ENCODE results near the gene HOXA4.

The HOXA4 gene

GRCh38 chr7:27130540-27131389 is at the start of gene HOXA4:
Gene HOXA4 (minus strand): TSS chr7:27130757. CDS start chr7:27130733, 24 bp downstream.
- Histone ChIP-seq H3K36me3 (replicated peaks) (peaks cover 14% of the 10 kb centered on the region; the same call in 1 of the 2 replicates), H3K9me3 (no peaks in the 10 kb centered on the region), H3K4me3 (no peak within 1 kb of the TSS), H3K27me3 (ENCODE audit: low read depth) (no peaks in the 10 kb centered on the region), H3K4me1 (peaks cover 17% of the 10 kb centered on the region)
- no peak for DNase-seq (ENCODE audit: low spot score in 2 of 2)
- in situ Hi-C loops (cut with MboI; ENCODE audit: low sequenced_read_pairs), result no loop called here

- peak; percentile 76 to 92 for DNase-seq (ENCODE audit: low spot score in 2 of 2)
- in situ Hi-C loops (cut with MboI; ENCODE audit: low sequenced_read_pairs), result no loop called here
- Histone ChIP-seq H3K9me3 (no peaks in the 10 kb centered on the region), H3K36me3 (replicated peaks) (peaks cover 12% of the 10 kb centered on the region), H3K4me3 (peak overlapping the region; percentile 26), H3K27me3 (ENCODE audit: low read depth) (no peaks in the 10 kb centered on the region), H3K4me1 (peaks cover 24% of the 10 kb centered on the region)
Measured at GRCh38 chr7:27179503-27180430, 49.2 kb upstream of the HOXA4 start.

GRCh38 chr7:27179030-27179429 is 48.5 kb upstream of the HOXA4 start:
- no peaks in the 10 kb centered on the region for H3K27me3 ChIP-seq (ENCODE audit: low read depth)
- peaks cover 12% of the 10 kb centered on the region for H3K36me3 ChIP-seq (replicated peaks)
- DNase-seq (ENCODE audit: low spot score in 2 of 2), result peak in 1 of 2 experiments; percentile 18
- H3K4me3 ChIP-seq, result no peak overlapping the region
- H3K4me1 ChIP-seq, result peaks cover 29% of the 10 kb centered on the region
- in situ Hi-C loops (cut with MboI; ENCODE audit: low sequenced_read_pairs), result no loop called here
- H3K9me3 ChIP-seq, result no peaks in the 10 kb centered on the region

GRCh38 chr7:27178366-27178765 is 47.8 kb upstream of the HOXA4 start:
- DNase-seq (ENCODE audit: low spot score in 2 of 2), result peak in 1 of 2 experiments; percentile 38
- peaks cover 29% of the 10 kb centered on the region for H3K4me1 ChIP-seq
- peaks cover 12% of the 10 kb centered on the region for H3K36me3 ChIP-seq (replicated peaks)
- in situ Hi-C loops (cut with MboI; ENCODE audit: low sequenced_read_pairs), result no loop called here
- H3K4me3 ChIP-seq, result no peak overlapping the region
- H3K9me3 ChIP-seq, result no peaks in the 10 kb centered on the region
- no peaks in the 10 kb centered on the region for H3K27me3 ChIP-seq (ENCODE audit: low read depth)

GRCh38 chr7:27177795-27178320 is 47.3 kb upstream of the HOXA4 start:
- Histone ChIP-seq H3K36me3 (replicated peaks) (peaks cover 12% of the 10 kb centered on the region), H3K4me1 (peaks cover 27% of the 10 kb centered on the region), H3K27me3 (ENCODE audit: low read depth) (no peaks in the 10 kb centered on the region), H3K4me3 (no peak overlapping the region), H3K9me3 (no peaks in the 10 kb centered on the region)
- DNase-seq (ENCODE audit: low spot score in 2 of 2), result peak in 1 of 2 experiments; percentile 20
- in situ Hi-C loops (cut with MboI; ENCODE audit: low sequenced_read_pairs), result no loop called here

GRCh38 chr7:27176962-27177794 is 46.6 kb upstream of the HOXA4 start:
- no peak overlapping the region for H3K4me3 ChIP-seq
- H3K4me1 ChIP-seq, result peaks cover 23% of the 10 kb centered on the region
- DNase-seq (ENCODE audit: low spot score in 2 of 2), result peak in 1 of 2 experiments; percentile 6
- in situ Hi-C loops (cut with MboI; ENCODE audit: low sequenced_read_pairs), result no loop called here
- H3K9me3 ChIP-seq, result no peaks in the 10 kb centered on the region
- H3K36me3 ChIP-seq (replicated peaks), result peaks cover 9% of the 10 kb centered on the region
- H3K27me3 ChIP-seq (ENCODE audit: low read depth), result no peaks in the 10 kb centered on the region

- Histone ChIP-seq H3K27me3 (ENCODE audit: low read depth) (no peaks in the 10 kb centered on the region), H3K36me3 (replicated peaks) (peaks cover 10% of the 10 kb centered on the region), H3K9me3 (no peaks in the 10 kb centered on the region), H3K4me1 (peaks cover 23% of the 10 kb centered on the region), H3K4me3 (no peak overlapping the region)
- in situ Hi-C loops (cut with MboI; ENCODE audit: low sequenced_read_pairs), result no loop called here
- peak in 1 of 2 experiments; percentile 6 for DNase-seq (ENCODE audit: low spot score in 2 of 2)
Measured at GRCh38 chr7:27176524-27176845, 45.9 kb upstream of the HOXA4 start.

GRCh38 chr7:27175626-27176523 is 45.3 kb upstream of the HOXA4 start:
- H3K9me3 ChIP-seq, result no peaks in the 10 kb centered on the region
- H3K4me3 ChIP-seq, result no peak overlapping the region
- H3K27me3 ChIP-seq (ENCODE audit: low read depth), result no peaks in the 10 kb centered on the region
- DNase-seq (ENCODE audit: low spot score in 2 of 2), result no peak
- in situ Hi-C loops (cut with MboI; ENCODE audit: low sequenced_read_pairs), result no loop called here
- peaks cover 23% of the 10 kb centered on the region for H3K4me1 ChIP-seq
- H3K36me3 ChIP-seq (replicated peaks), result peaks cover 11% of the 10 kb centered on the region

GRCh38 chr7:27174874-27175625 is 44.5 kb upstream of the HOXA4 start:
- H3K36me3 ChIP-seq (replicated peaks), result peaks cover 11% of the 10 kb centered on the region
- peak overlapping the region; percentile 70; the same call in 1 of the 2 replicates for H3K4me3 ChIP-seq
- no peaks in the 10 kb centered on the region for H3K27me3 ChIP-seq (ENCODE audit: low read depth)
- in situ Hi-C loops (cut with MboI; ENCODE audit: low sequenced_read_pairs), result loop anchor here (25.0 kb wide), 1 partner anchor 963 kb away; the partner anchor contains the start of genes CBX3 and HNRNPA2B1
- peak in 1 of 2 experiments; percentile 71 for DNase-seq (ENCODE audit: low spot score in 2 of 2)
- H3K4me1 ChIP-seq, result peaks cover 16% of the 10 kb centered on the region
- no peaks in the 10 kb centered on the region for H3K9me3 ChIP-seq

- in situ Hi-C loops (cut with MboI; ENCODE audit: low sequenced_read_pairs), result loop anchor here (25.0 kb wide), 1 partner anchor 962 kb away; the partner anchor contains the start of genes CBX3 and HNRNPA2B1
- H3K27me3 ChIP-seq (ENCODE audit: low read depth), result no peaks in the 10 kb centered on the region
- H3K9me3 ChIP-seq, result no peaks in the 10 kb centered on the region
- H3K4me3 ChIP-seq, result peak within 1 kb of the TSS; percentile 70
- H3K4me1 ChIP-seq, result peaks cover 11% of the 10 kb centered on the region
- peak; percentile 68 to 83 for DNase-seq (ENCODE audit: low spot score in 2 of 2)
- peaks cover 15% of the 10 kb centered on the region for H3K36me3 ChIP-seq (replicated peaks)
Measured at GRCh38 chr7:27173956-27174873, 43.7 kb upstream of the HOXA4 start, which contains the start of gene HOXA10. Gene HOXA10 (minus strand): TSS chr7:27174320. CDS start chr7:27174306, 14 bp downstream.

- Histone ChIP-seq H3K27me3 (ENCODE audit: low read depth) (no peaks in the 10 kb centered on the region), H3K4me1 (peaks cover 11% of the 10 kb centered on the region), H3K9me3 (no peaks in the 10 kb centered on the region), H3K4me3 (peak overlapping the region; percentile 70), H3K36me3 (replicated peaks) (peaks cover 22% of the 10 kb centered on the region)
- DNase-seq (ENCODE audit: low spot score in 2 of 2), result peak in 1 of 2 experiments; percentile 39
- in situ Hi-C loops (cut with MboI; ENCODE audit: low sequenced_read_pairs), result loop anchor here (25.0 kb wide), 1 partner anchor 961 kb away; the partner anchor contains the start of genes CBX3 and HNRNPA2B1
Measured at GRCh38 chr7:27173511-27173955, 43.0 kb upstream of the HOXA4 start.

All from HAP-1 (cell line).